Upper lobe of right lung (tissue), 1 donor: ENCODE measurements around the gene MAP4K1. TPM values are rescaled to one million over a fixed set of nuclear protein-coding genes. Genes with fewer than 3 reads are reported as not detected.
A peak's percentile ranks its signal among the peaks of the same experiment; 100 is the strongest.
"Not testable (repeated sequence)": the region's sequence is repeated elsewhere in the genome, so short reads cannot be mapped to it uniquely, and the experiment has no call there.

Source experiments
- ATAC-seq: fragments of 200-7000 bp; cut with Tn5 transposase; one replicate; pipeline ENCODE4 v1.9.1; 2020; ENCODE audit warnings: mild to moderate bottlenecking, moderate library complexity
- DNase-seq: peaks from one replicate; pipeline ENCODE4 v3.0.0-alpha.2; 2020
- H3K27ac ChIP-seq: fragments of 200-600 bp; one replicate; pipeline ENCODE4 v1.8.0; 2022
- H3K27me3 ChIP-seq: fragments of 200-600 bp; one replicate; pipeline ENCODE4 v1.8.0; 2022; ENCODE audit warnings: mild to moderate bottlenecking
- H3K36me3 ChIP-seq: fragments of 200-600 bp; one replicate; pipeline ENCODE4 v1.8.0; 2022
- H3K4me1 ChIP-seq: fragments of 200-600 bp; one replicate; pipeline ENCODE4 v1.8.0; 2022
- H3K4me3 ChIP-seq: fragments of 200-600 bp; one replicate; pipeline ENCODE4 v1.8.0; 2022; ENCODE audit warnings: mild to moderate bottlenecking
- H3K9me3 ChIP-seq: fragments of 200-600 bp; one replicate; pipeline ENCODE4 v1.8.0; 2022
- CTCF ChIP-seq: fragments of 200-600 bp; IDR thresholded peaks from one replicate; pipeline ENCODE4 v1.8.0; 2022; ENCODE audit warnings: antibody characterized with exemption
- intact Hi-C: fragments of 100-400 bp; cut with DNase I; formaldehyde crosslinking; loops from one replicate; pipeline ENCODE4 v1.11.0; 2022
- total RNA-seq: library from RNA; stranded (reverse); fragmentation: NEBNext Ultra II Directional; extraction: Animal tissue kit (Norgen Biotek cat#: 25700); gene quantifications from one replicate; pipeline ENCODE4 v1.2.1, GENCODE V29; 2021
- donor health status: DM: no; HTN: yes; CAD: no; lungs with severe emphysema.

The MAP4K1 gene
- total RNA-seq, 1 donor from 2014 or later: 12.1 TPM

GRCh38 chr19:38583219-38583984, 34.4 kb downstream of the MAP4K1 start:
- Histone ChIP-seq H3K36me3 (no peaks in the 10 kb centered on the region), H3K27ac (no peak overlapping the region), H3K27me3 (no peaks in the 10 kb centered on the region), H3K9me3 (no peaks in the 10 kb centered on the region), H3K4me1 (no peaks in the 10 kb centered on the region), H3K4me3 (no peak overlapping the region)
- TF ChIP-seq CTCF: no peak
- intact Hi-C loops: no loop called here
- DNase-seq (no peak), ATAC-seq (peak; percentile 29)

- intact Hi-C loops: no loop called here
- DNase-seq (no peak), ATAC-seq (peak; percentile 19)
- no peak overlapping the region for H3K27ac ChIP-seq
- TF ChIP-seq CTCF: no peak
- no peak overlapping the region for H3K4me3 ChIP-seq
- no peaks in the 10 kb centered on the region for H3K27me3 ChIP-seq
- no peaks in the 10 kb centered on the region for H3K36me3 ChIP-seq
- H3K9me3 ChIP-seq: no peaks in the 10 kb centered on the region
- H3K4me1 ChIP-seq: no peaks in the 10 kb centered on the region
Measured at GRCh38 chr19:38580080-38580479, 37.7 kb downstream of the MAP4K1 start.

- intact Hi-C loops, H3K36me3 ChIP-seq, H3K27me3 ChIP-seq, H3K4me1 ChIP-seq, H3K27ac ChIP-seq, H3K9me3 ChIP-seq, H3K4me3 ChIP-seq: not testable (repeated sequence)
- peak; percentile 79 for DNase-seq
- ATAC-seq: peak; percentile 80
Measured at GRCh38 chr19:38579304-38579703, 38.4 kb downstream of the MAP4K1 start.

GRCh38 chr19:38577826-38578225, 39.9 kb downstream of the MAP4K1 start:
- H3K4me1 ChIP-seq: no peaks in the 10 kb centered on the region
- H3K27me3 ChIP-seq: no peaks in the 10 kb centered on the region
- intact Hi-C loops: no loop called here
- H3K27ac ChIP-seq: no peak overlapping the region
- DNase-seq (no peak), ATAC-seq (no peak)
- no peak for TF ChIP-seq CTCF
- no peaks in the 10 kb centered on the region for H3K9me3 ChIP-seq
- H3K36me3 ChIP-seq: no peaks in the 10 kb centered on the region
- H3K4me3 ChIP-seq: no peak overlapping the region

GRCh38 chr19:38571682-38572081, 46.1 kb downstream of the MAP4K1 start:
- ATAC-seq: no peak
- no peak overlapping the region for H3K4me3 ChIP-seq

More at GRCh38 chr19:38571682-38572081, 46.1 kb downstream of the MAP4K1 start:
- intact Hi-C loops: no loop called here
- Histone ChIP-seq H3K9me3 (no peaks in the 10 kb centered on the region), H3K36me3 (no peaks in the 10 kb centered on the region), H3K27me3 (no peaks in the 10 kb centered on the region), H3K4me1 (no peaks in the 10 kb centered on the region), H3K27ac (no peak overlapping the region)
- DNase-seq: no peak
- TF ChIP-seq CTCF: no peak
